ENCODE measurements around the gene TMEM127. TPM values are rescaled to one million over a fixed set of nuclear protein-coding genes. Genes with fewer than 3 reads are reported as not detected.
"Not testable (repeated sequence)": the region's sequence is repeated elsewhere in the genome, so short reads cannot be mapped to it uniquely, and the experiment has no call there.

Gene TMEM127
- polyA plus RNA-seq, 1 donor, result 40.9 TPM

- no peaks in the 10 kb centered on the region for H3K9me3 ChIP-seq (ENCODE audit: control insufficient read depth, low read depth, low read length)
- no peaks in the 10 kb centered on the region for H3K27me3 ChIP-seq (ENCODE audit: control insufficient read depth, insufficient read depth, low read length)
- H3K4me3 ChIP-seq (ENCODE audit: low read length), result no peak overlapping the region
- H3K4me1 ChIP-seq (ENCODE audit: control insufficient read depth, insufficient read depth, low read length), result no peaks in the 10 kb centered on the region
- no peaks in the 10 kb centered on the region for H3K36me3 ChIP-seq (ENCODE audit: control insufficient read depth, insufficient read depth, low read length)
- no peak for DNase-seq
- H3K27ac ChIP-seq (ENCODE audit: low read length), result no peak overlapping the region
- WGBS (ENCODE audit: insufficient coverage, low lambda C conversion rate), result 75% methylated on average over 1 of the region's 3 CpGs
These were observed 40.7 kb downstream of the TMEM127 start for GRCh38 chr2:96225016-96225533.

GRCh38 chr2:96221106-96221505, 44.7 kb downstream of the TMEM127 start:
- no CpG with 5 or more reads among the region's 1 CpG for WGBS (ENCODE audit: insufficient coverage, low lambda C conversion rate)
- H3K27me3 ChIP-seq (ENCODE audit: control insufficient read depth, insufficient read depth, low read length); H3K4me3 ChIP-seq (ENCODE audit: low read length); DNase-seq; H3K27ac ChIP-seq (ENCODE audit: low read length); H3K4me1 ChIP-seq (ENCODE audit: control insufficient read depth, insufficient read depth, low read length); H3K9me3 ChIP-seq (ENCODE audit: control insufficient read depth, low read depth, low read length); H3K36me3 ChIP-seq (ENCODE audit: control insufficient read depth, insufficient read depth, low read length): not testable (repeated sequence)

GRCh38 chr2:96219959-96220358, 45.8 kb downstream of the TMEM127 start:
- DNase-seq; H3K27ac ChIP-seq (ENCODE audit: low read length); H3K9me3 ChIP-seq (ENCODE audit: control insufficient read depth, low read depth, low read length); H3K4me3 ChIP-seq (ENCODE audit: low read length); H3K27me3 ChIP-seq (ENCODE audit: control insufficient read depth, insufficient read depth, low read length); H3K36me3 ChIP-seq (ENCODE audit: control insufficient read depth, insufficient read depth, low read length); H3K4me1 ChIP-seq (ENCODE audit: control insufficient read depth, insufficient read depth, low read length): not testable (repeated sequence)
- no CpG with 5 or more reads among the region's 4 CpGs for WGBS (ENCODE audit: insufficient coverage, low lambda C conversion rate)

DNA sequence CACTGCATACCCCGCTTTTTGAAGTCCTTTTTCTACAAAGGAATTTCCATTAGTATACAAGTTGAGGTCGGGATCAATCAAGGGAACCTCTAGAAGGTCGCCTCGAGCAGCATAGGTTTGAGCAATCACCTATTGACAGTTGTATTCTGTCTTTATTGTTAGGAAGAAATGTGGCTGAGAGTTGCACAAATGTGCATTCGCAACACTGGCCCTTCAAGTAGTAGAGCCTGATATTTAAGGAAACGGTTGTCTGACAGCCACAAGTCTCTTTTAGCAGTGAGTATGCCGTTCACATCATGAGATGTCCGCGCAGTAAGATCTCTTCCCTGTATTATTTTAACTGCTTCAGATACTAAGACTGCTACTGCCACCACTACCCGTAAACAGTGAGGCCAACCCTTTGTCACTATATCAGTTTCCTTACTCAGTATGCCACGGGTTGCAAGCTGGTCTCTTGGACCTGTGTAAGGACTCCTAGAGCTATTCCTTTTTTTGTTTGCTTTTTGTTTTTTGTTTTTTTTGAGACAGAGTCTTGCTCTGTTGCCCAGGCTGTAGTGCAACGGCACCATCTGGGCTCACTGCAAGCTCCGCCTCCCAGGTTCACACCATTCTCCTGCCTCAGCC, 47.2 kb downstream of the TMEM127 start:
- WGBS (ENCODE audit: insufficient coverage, low lambda C conversion rate), result 100% methylated on average over 3 of the region's 13 CpGs
- Histone ChIP-seq H3K27ac (ENCODE audit: low read length) (no peak overlapping the region), H3K4me3 (ENCODE audit: low read length) (no peak overlapping the region), H3K9me3 (ENCODE audit: control insufficient read depth, low read depth, low read length) (no peaks in the 10 kb centered on the region), H3K27me3 (ENCODE audit: control insufficient read depth, insufficient read depth, low read length) (no peaks in the 10 kb centered on the region), H3K4me1 (ENCODE audit: control insufficient read depth, insufficient read depth, low read length) (peaks cover 2% of the 10 kb centered on the region), H3K36me3 (ENCODE audit: control insufficient read depth, insufficient read depth, low read length) (no peaks in the 10 kb centered on the region)
- no peak for DNase-seq

GRCh38 chr2:96214554-96214953, 51.2 kb downstream of the TMEM127 start:
- Histone ChIP-seq H3K4me3 (ENCODE audit: low read length) (no peak overlapping the region), H3K9me3 (ENCODE audit: control insufficient read depth, low read depth, low read length) (no peaks in the 10 kb centered on the region), H3K4me1 (ENCODE audit: control insufficient read depth, insufficient read depth, low read length) (peaks cover 4% of the 10 kb centered on the region), H3K36me3 (ENCODE audit: control insufficient read depth, insufficient read depth, low read length) (no peaks in the 10 kb centered on the region), H3K27me3 (ENCODE audit: control insufficient read depth, insufficient read depth, low read length) (no peaks in the 10 kb centered on the region), H3K27ac (ENCODE audit: low read length) (no peak overlapping the region)
- WGBS (ENCODE audit: insufficient coverage, low lambda C conversion rate), result no CpG with 5 or more reads among the region's 4 CpGs
- DNase-seq, result no peak

DNA sequence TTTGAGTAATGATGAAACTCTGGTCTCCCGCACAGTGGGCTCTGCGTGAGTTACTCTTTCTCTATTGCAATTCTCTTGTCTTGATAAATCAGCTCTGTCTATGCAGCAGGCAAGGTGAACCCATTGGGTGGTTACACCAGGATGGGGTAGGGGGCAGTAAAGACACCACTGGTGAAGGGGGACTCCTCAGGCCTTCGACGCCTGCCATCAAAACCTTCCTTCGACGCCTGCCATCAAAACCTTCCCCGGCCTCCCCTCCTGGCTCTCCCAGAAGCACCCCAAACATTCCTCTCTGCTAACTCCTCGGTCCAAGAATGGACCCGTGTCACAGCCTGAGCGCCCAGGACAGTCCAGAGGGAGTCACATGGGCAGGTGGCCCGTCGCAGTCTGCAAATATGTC, 52.4 kb downstream of the TMEM127 start:
- no CpG with 5 or more reads among the region's 12 CpGs for WGBS (ENCODE audit: insufficient coverage, low lambda C conversion rate)
- Histone ChIP-seq H3K4me3 (ENCODE audit: low read length) (no peak overlapping the region), H3K36me3 (ENCODE audit: control insufficient read depth, insufficient read depth, low read length) (no peaks in the 10 kb centered on the region), H3K27ac (ENCODE audit: low read length) (no peak overlapping the region), H3K9me3 (ENCODE audit: control insufficient read depth, low read depth, low read length) (no peaks in the 10 kb centered on the region), H3K27me3 (ENCODE audit: control insufficient read depth, insufficient read depth, low read length) (no peaks in the 10 kb centered on the region), H3K4me1 (ENCODE audit: control insufficient read depth, insufficient read depth, low read length) (peaks cover 6% of the 10 kb centered on the region)
- no peak for DNase-seq

DNA sequence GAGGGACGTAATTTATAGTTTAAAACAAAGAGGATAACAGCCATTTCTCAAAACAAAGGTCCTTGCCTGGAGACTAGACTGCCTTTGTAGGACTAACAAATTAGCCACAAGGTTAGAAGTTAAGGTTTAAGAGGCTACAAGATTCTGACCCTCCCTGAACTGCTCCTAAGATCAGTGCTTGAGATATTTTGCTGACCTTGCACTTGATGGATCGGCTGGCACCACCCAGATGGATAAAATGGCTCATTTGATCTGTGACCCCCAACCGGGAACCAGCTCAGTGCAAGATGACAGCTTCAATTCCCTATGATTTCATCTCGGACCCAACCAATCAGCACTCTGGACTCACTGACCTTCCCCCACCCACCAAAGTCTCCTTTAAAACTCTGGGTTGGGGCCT, 53.5 kb downstream of the TMEM127 start:
- H3K36me3 ChIP-seq (ENCODE audit: control insufficient read depth, insufficient read depth, low read length), result no peaks in the 10 kb centered on the region
- no peak for DNase-seq
- H3K27me3 ChIP-seq (ENCODE audit: control insufficient read depth, insufficient read depth, low read length), result no peaks in the 10 kb centered on the region
- 100% methylated on average over 1 of the region's 4 CpGs for WGBS (ENCODE audit: insufficient coverage, low lambda C conversion rate)
- H3K4me1 ChIP-seq (ENCODE audit: control insufficient read depth, insufficient read depth, low read length), result peaks cover 6% of the 10 kb centered on the region
- H3K4me3 ChIP-seq (ENCODE audit: low read length), result no peak overlapping the region
- H3K27ac ChIP-seq (ENCODE audit: low read length), result no peak overlapping the region
- no peaks in the 10 kb centered on the region for H3K9me3 ChIP-seq (ENCODE audit: control insufficient read depth, low read depth, low read length)

GRCh38 chr2:96209729-96210085, 56.1 kb downstream of the TMEM127 start:
- no CpG with 5 or more reads among the region's 9 CpGs for WGBS (ENCODE audit: insufficient coverage, low lambda C conversion rate)
- no peaks in the 10 kb centered on the region for H3K36me3 ChIP-seq (ENCODE audit: control insufficient read depth, insufficient read depth, low read length)
- no peak overlapping the region for H3K27ac ChIP-seq (ENCODE audit: low read length)
- H3K4me1 ChIP-seq (ENCODE audit: control insufficient read depth, insufficient read depth, low read length), result peaks cover 22% of the 10 kb centered on the region
- no peak for DNase-seq
- peak overlapping the region; percentile 97 for H3K4me3 ChIP-seq (ENCODE audit: low read length)
- no peaks in the 10 kb centered on the region for H3K9me3 ChIP-seq (ENCODE audit: control insufficient read depth, low read depth, low read length)
- H3K27me3 ChIP-seq (ENCODE audit: control insufficient read depth, insufficient read depth, low read length), result no peaks in the 10 kb centered on the region

- Histone ChIP-seq H3K27ac (ENCODE audit: low read length) (peak overlapping the region; percentile 99), H3K27me3 (ENCODE audit: control insufficient read depth, insufficient read depth, low read length) (no peaks in the 10 kb centered on the region), H3K4me3 (ENCODE audit: low read length) (peak overlapping the region; percentile 97), H3K9me3 (ENCODE audit: control insufficient read depth, low read depth, low read length) (no peaks in the 10 kb centered on the region), H3K36me3 (ENCODE audit: control insufficient read depth, insufficient read depth, low read length) (no peaks in the 10 kb centered on the region), H3K4me1 (ENCODE audit: control insufficient read depth, insufficient read depth, low read length) (peaks cover 20% of the 10 kb centered on the region)
- WGBS (ENCODE audit: insufficient coverage, low lambda C conversion rate), result no CpG with 5 or more reads among the region's 21 CpGs
- DNase-seq, result peak in 1 of 2 donors; percentile 40
These were observed 56.6 kb downstream of the TMEM127 start for GRCh38 chr2:96209011-96209728.

GRCh38 chr2:96208143-96209010, 57.4 kb downstream of the TMEM127 start, which contains the start of gene STARD7:
STARD7 (minus strand) TSS chr2:96208827; CDS start chr2:96208434, 393 bp downstream.
- Histone ChIP-seq H3K27me3 (ENCODE audit: control insufficient read depth, insufficient read depth, low read length) (no peaks in the 10 kb centered on the region), H3K9me3 (ENCODE audit: control insufficient read depth, low read depth, low read length) (no peaks in the 10 kb centered on the region), H3K4me1 (ENCODE audit: control insufficient read depth, insufficient read depth, low read length) (peaks cover 24% of the 10 kb centered on the region), H3K4me3 (ENCODE audit: low read length) (peak within 1 kb of the TSS; percentile 97), H3K27ac (ENCODE audit: low read length) (peak within 1 kb of the TSS; percentile 99), H3K36me3 (ENCODE audit: control insufficient read depth, insufficient read depth, low read length) (no peaks in the 10 kb centered on the region)
- DNase-seq, result peak; percentile 99 to 100
- WGBS (ENCODE audit: insufficient coverage, low lambda C conversion rate), result no CpG with 5 or more reads among the region's 100 CpGs

All from large intestine (tissue), 3 donors.